Hindlimb muscle (tissue), 1 donor: Measurements from ENCODE around the gene BABAM1. TPM values are rescaled to one million over a fixed set of nuclear protein-coding genes. Genes with fewer than 3 reads are reported as not detected.

Source experiments
- DNase-seq: peaks from one replicate; pipeline ENCODE4 v3.0.0-alpha.2; 2013
- polyA plus RNA-seq: library from polyadenylated mRNA; unstranded; fragments of 120-200 nt; gene quantifications from one replicate; pipeline ENCODE4 v1.2.1, GENCODE V29; 2013; ENCODE audit not compliant: insufficient read length

Gene BABAM1
- polyA plus RNA-seq, 1 donor, result 105 TPM

- no peak for DNase-seq
Measured at GRCh38 chr19:17303940-17304267, 36.7 kb downstream of the BABAM1 start.

DNA sequence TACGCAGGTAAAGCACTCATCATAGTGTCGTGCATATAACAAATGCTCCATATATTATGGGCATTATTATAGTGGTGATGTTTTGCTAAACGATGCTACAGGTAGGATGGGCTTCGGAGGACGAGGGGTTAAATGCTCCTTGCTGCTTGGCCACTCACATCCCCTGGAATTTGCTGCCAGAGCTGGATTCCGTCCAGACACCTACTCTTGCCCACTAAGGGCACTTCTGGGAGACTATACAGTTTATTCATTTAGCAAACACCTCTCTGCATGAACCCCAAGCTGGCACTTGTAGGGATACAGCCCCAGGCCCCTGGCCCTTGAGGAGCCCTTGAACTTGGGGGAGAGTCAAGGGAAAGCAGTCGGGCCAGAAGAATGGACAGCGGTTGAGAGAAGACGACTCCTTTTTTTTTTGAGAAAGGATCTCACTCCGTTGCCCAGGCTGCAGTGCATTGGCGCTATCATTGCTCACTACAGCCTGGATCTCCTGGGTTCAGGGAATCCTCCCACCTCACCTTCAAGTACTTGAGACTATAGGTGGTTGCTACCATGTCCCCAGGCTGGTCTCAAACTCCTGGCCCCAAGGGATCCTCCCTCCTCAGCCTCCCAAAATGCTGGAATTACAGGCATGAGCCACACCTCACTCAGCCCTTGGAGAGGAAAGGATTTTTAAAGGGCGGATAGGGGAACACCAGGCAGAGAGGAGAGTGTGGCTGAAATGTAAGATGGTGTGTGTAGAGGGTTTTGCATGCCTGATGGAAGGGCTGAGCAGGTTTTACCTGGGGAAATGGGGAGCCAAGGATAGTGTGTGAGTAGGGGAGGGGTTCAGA lies 37.4 kb downstream of the BABAM1 start:
- no peak for DNase-seq

DNA sequence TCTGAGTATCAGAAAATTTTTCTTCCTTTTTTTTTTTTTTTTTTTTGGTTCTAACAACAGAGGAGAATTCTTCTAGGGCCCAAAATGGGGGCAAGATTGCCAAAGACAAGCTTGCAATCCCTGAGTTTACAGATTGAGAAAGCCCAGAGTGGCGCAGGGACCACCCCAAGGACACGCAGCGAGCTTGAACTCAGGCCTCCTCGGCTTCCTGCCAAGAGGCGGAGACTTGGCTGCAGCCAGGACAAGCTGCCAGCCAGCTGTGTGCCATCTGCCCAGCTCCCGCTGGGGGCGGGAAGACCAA lies 37.9 kb downstream of the BABAM1 start:
- DNase-seq, result no peak

- peak; percentile 93 for DNase-seq
Measured at GRCh38 chr19:17305517-17306284, 38.5 kb downstream of the BABAM1 start, which contains the start of gene MRPL34. Gene MRPL34, plus strand, starts transcription at chr19:17305872. Its CDS starts 21 bp downstream, at chr19:17305893.

GRCh38 chr19:17306285-17306714 lies 39.1 kb downstream of the BABAM1 start:
- DNase-seq, result no peak

GRCh38 chr19:17307876-17308377 lies 40.7 kb downstream of the BABAM1 start:
- DNase-seq, result no peak

DNA sequence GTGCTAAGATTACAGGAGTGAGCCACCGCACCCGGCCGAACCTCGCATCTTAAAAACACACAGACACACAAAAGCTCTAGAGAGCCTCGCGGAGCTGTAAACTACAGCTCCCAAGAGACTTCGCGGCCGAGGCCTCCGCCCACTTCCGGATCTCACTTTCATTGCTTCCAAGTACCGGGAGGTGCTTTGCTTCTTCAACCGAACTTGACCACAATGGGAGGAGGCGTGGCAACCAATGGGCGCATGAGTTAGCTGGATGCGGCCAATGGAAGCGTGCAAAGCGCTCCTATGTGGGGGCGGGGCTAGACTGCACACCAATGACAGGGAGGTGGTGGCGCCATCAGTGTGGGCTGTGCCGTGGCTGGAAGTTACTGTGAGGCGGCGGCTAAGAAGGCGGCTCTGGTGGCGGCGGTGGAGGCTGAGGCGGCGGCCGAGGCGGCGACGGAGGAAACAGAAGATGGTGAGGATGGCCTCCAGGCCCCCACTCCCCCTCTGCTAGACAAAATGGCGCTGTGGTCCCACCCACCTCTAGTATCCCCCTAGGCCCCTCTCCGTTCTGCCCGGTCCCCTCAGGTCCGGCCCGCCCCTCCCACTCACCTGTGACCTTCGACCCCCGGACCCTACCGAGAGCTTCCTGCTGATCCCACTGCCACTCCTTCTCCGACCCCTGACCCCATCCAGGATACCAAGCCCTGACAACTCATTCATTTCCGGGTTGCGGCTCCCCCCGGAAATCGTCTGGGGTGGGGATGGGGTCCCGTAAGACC lies 42.1 kb downstream of the BABAM1 start, which contains the start of gene DDA1:
TSS of gene DDA1 (plus strand) at position 366 of the 767 bp plus-strand sequence. CDS start at position 458, 92 bp downstream.
- peak; percentile 99 for DNase-seq

DNA sequence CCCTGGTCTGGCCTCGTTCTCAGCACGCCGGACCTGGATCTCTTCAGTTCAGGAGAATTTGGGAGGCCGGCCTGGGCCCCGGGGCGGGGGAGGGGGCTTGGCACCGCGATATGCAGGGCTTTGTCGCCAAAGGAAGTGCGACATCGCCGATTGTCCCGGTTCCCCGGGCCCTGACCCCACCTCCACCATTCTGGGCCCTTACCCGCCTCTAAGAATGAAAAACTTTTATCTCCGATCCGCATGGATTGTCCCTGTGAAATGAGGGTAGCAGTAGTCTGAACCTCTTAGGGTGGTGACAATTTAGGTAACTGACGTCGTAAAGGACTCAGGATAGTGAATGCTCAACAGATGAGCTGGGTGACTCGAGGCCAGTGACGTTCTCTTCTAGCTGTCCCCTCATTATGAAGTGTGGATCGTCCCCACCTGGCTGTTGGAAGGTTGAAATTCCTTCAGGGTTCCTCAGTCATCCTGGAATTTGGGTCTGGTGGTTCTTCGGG lies 42.8 kb downstream of the BABAM1 start:
- DNase-seq, result no peak

GRCh38 chr19:17311455-17312188 lies 44.4 kb downstream of the BABAM1 start:
- DNase-seq, result no peak

DNA sequence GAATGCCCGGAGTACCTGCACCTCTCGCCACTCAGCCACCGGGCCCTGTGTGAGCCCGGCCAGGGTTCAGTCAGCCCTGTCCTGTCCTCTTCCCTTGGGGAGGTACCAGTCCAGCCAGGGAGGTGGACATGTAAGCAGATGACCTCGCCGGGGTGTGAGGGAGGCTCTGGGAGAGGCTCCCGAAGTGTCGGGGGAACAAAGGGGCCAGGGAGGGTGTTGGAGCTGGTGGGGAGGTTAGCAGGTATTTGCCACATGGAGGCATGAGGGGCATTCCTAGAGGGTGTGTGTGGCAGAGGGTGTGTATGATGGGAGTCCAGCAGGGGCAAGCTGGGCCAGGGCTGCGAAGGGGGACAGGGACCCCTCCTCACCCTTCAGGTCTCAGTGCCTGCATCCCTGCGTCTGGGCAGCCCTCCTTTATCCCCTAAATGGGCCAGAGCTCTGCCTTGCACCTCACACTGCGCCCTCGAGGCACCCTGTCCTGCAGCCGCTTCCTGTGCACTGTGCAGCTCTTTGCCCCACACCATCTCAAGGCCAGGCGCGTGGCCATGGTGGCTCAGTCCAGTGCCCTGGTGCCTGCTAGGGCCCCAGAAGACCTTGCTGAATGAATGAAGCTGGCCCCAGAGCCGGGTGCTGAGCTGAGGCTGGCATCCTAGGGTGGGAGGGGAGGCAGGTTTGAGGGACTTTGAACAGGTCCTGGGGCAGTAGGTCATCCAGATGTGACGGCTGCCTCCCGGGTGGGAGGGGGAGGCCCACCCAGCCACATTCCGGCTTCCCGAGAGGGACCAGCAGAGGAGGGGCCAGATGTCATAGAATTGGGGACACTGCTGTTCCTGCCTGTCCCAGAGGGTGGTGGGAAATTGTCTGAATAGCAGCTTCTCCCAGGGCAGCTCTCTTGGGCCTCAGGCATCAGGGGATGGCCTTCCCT lies 45.2 kb downstream of the BABAM1 start:
- DNase-seq, result no peak

- DNase-seq, result no peak
Measured at GRCh38 chr19:17314007-17314593, 46.9 kb downstream of the BABAM1 start.

DNA sequence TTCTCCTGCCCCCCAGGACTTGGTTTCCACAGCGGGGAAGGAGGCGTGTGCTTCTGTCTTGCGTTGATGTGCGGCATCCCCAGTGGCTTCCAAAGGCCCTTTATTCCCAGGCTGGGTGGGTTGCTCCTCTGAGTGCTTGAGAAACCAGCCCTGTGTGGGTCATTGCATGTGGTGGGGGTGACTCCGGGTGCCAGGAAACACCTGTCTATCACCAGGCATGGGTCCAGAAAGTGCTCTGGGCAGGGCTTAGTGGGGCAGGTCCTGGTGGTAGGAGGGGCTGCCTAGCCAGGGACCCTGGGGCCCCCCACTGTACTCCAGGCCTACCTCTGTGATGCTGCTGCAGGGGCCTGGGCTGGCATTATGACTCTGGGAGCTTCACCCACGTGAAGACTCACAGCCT lies 51.7 kb downstream of the BABAM1 start:
- no peak for DNase-seq

GRCh38 chr19:17319473-17320238 lies 52.4 kb downstream of the BABAM1 start:
- DNase-seq, result no peak

GRCh38 chr19:17320435-17320834 lies 53.2 kb downstream of the BABAM1 start:
- DNase-seq, result no peak

- no peak for DNase-seq
Measured at GRCh38 chr19:17321655-17322489, 54.6 kb downstream of the BABAM1 start.

GRCh38 chr19:17322854-17323253 lies 55.6 kb downstream of the BABAM1 start:
- DNase-seq, result no peak

GRCh38 chr19:17323300-17323963 lies 56.2 kb downstream of the BABAM1 start:
- no peak for DNase-seq

DNA sequence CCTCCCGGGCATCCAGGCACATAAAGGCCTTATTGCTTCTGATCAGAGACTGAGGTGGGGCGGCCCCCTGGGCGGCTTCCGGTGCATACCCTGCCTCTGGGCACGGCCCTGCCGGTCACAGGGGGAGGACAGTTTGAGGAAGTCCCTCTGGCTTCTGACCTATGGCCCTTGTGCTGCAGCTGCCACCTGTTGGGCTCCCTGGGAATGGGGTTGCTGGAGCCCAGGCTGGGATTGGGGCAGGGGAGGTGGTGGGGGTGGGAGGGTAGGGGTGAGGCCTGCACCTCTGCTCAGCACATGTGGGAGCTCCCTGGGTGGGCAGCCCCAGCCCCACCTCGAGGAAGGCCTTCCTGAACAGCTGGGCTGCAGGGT lies 56.7 kb downstream of the BABAM1 start:
- DNase-seq, result no peak
